ENCODE data around the gene TGFB1. TPM values are rescaled to one million over a fixed set of nuclear protein-coding genes. Genes with fewer than 3 reads are reported as not detected.

The TGFB1 gene
- total and polyA plus RNA-seq, 9 of the 15 experiments (the other 6 are each of a cell fraction or from before 2014, with no cell fraction given) = 0.24 to 159 (median 17.2) TPM

DNA sequence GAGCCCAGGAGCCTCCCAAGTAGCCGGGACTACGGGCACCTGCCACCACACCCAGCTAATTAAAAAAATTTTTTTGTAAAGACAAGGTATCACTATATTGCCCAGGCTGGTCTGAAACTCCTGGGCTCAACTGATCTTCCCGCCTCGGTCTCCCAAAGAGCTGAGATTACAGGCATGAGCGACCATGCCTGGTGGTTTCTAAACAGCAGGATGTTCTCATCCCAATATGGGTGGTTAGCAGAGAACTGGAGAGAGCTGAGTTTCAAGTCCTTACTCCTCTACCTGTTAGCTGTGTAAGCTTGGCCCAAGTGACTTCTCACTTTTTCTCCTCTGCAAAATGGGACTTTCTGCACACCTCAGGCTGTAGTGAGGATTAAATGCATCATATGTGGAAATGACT lies 30.6 kb upstream of the TGFB1 start:
- ATAC-seq (no peak), FAIRE-seq (no peak), DNase-seq (ENCODE audit: extremely low read depth in 1 of 4, low spot score in 3 of 4) (no peak)
- Histone ChIP-seq H3K79me2 (ENCODE audit: control insufficient read depth, insufficient read depth, low read length) (no peaks in the 10 kb centered on the region), H3K9ac (ENCODE audit: insufficient read depth in 1 of 2, low read depth in 2 of 2, low read length in 2 of 2) (no peak overlapping the region), H3K4me2 (ENCODE audit: insufficient read depth, low read length) (no peak overlapping the region), H2AFZ (ENCODE audit: low read depth, low read length) (no peak overlapping the region), H3K36me3 (ENCODE audit: control insufficient read depth, insufficient read depth, low read length) (peaks cover 26% of the 10 kb centered on the region; the same call in 2 of the 3 replicates), H3K4me3 (no peak overlapping the region), H3K4me1 (replicated peaks in 1 of 2; ENCODE audit: control insufficient read depth in 2 of 2, insufficient read depth in 2 of 2, low read length in 2 of 2) (peaks cover 4 to 10% of the 10 kb centered on the region in 2 experiments; a peak in 3 of 5 replicates), H3K27me3 (ENCODE audit: control insufficient read depth in 2 of 2, insufficient read depth in 2 of 2, low read length in 2 of 2) (no peaks in the 10 kb centered on the region), H3K9me1 (ENCODE audit: control insufficient read depth, insufficient read depth, low read length) (peaks cover 3% of the 10 kb centered on the region), H4K20me1 (replicated peaks; ENCODE audit: control insufficient read depth, insufficient read depth, low read length) (no peaks in the 10 kb centered on the region), H3K27ac (ENCODE audit: extremely low read depth, low read depth, low read length) (no peak overlapping the region), H3K9me3 (replicated peaks; ENCODE audit: control insufficient read depth, insufficient read depth, low read depth, low read length) (no peaks in the 10 kb centered on the region)
- 92% methylated on average over 5 of the region's 5 CpGs for WGBS (ENCODE audit: insufficient coverage, low coverage, missing lambda C conversion rate)
- no TSS peak for BruUV-seq (replicated peaks)
- in situ Hi-C loops (cut with MboI) = no loop called here
- CTCF ChIA-PET (ENCODE audit: low intra/inter-chr PET ratio) = no interaction called here
- POLR2A ChIA-PET = interaction anchor here (0.8 to 1.3 kb wide), 3 partner anchors 9 to 25 kb away, joined by 3 to 5 read pairs (median 3); partner anchors contain the start of gene B9D2
- intact Hi-C loops (cut with micrococcal nuclease) = no loop called here
- TF ChIP-seq NCOA6 (IDR thresholded peaks at IDR 0.05) = no peak
- TF ChIP-seq ZFP30 (CRISPR knock-in tag; IDR thresholded peaks at IDR 0.05; ENCODE audit: borderline replicate concordance) = no peak
- no peak for TF ChIP-seq EWSR1 (IDR thresholded peaks at IDR 0.05; ENCODE audit: borderline replicate concordance, low read depth, partially characterized antibody)
- TF ChIP-seq NR3C1 (CRISPR knock-in tag; IDR thresholded peaks at IDR 0.05) = no peak
- no peak for TF ChIP-seq SMAD3 (CRISPR knock-in tag; conservative IDR thresholded peaks at IDR 0.05)
- no peak for TF ChIP-seq HIVEP1 (CRISPR knock-in tag; IDR thresholded peaks at IDR 0.05)
- no peak for TF ChIP-seq KAT7 (CRISPR knock-in tag; IDR thresholded peaks at IDR 0.05; ENCODE audit: borderline replicate concordance)
- no peak for TF ChIP-seq CREB3 (tag; conservative IDR thresholded peaks at IDR 0.05; ENCODE audit: low read depth)
- no peak for TF ChIP-seq FOXA3 (CRISPR knock-in tag; conservative IDR thresholded peaks at IDR 0.05 in 1 of 2, IDR thresholded peaks at IDR 0.05 in 1 of 2)
- TF ChIP-seq, protein P1, sequence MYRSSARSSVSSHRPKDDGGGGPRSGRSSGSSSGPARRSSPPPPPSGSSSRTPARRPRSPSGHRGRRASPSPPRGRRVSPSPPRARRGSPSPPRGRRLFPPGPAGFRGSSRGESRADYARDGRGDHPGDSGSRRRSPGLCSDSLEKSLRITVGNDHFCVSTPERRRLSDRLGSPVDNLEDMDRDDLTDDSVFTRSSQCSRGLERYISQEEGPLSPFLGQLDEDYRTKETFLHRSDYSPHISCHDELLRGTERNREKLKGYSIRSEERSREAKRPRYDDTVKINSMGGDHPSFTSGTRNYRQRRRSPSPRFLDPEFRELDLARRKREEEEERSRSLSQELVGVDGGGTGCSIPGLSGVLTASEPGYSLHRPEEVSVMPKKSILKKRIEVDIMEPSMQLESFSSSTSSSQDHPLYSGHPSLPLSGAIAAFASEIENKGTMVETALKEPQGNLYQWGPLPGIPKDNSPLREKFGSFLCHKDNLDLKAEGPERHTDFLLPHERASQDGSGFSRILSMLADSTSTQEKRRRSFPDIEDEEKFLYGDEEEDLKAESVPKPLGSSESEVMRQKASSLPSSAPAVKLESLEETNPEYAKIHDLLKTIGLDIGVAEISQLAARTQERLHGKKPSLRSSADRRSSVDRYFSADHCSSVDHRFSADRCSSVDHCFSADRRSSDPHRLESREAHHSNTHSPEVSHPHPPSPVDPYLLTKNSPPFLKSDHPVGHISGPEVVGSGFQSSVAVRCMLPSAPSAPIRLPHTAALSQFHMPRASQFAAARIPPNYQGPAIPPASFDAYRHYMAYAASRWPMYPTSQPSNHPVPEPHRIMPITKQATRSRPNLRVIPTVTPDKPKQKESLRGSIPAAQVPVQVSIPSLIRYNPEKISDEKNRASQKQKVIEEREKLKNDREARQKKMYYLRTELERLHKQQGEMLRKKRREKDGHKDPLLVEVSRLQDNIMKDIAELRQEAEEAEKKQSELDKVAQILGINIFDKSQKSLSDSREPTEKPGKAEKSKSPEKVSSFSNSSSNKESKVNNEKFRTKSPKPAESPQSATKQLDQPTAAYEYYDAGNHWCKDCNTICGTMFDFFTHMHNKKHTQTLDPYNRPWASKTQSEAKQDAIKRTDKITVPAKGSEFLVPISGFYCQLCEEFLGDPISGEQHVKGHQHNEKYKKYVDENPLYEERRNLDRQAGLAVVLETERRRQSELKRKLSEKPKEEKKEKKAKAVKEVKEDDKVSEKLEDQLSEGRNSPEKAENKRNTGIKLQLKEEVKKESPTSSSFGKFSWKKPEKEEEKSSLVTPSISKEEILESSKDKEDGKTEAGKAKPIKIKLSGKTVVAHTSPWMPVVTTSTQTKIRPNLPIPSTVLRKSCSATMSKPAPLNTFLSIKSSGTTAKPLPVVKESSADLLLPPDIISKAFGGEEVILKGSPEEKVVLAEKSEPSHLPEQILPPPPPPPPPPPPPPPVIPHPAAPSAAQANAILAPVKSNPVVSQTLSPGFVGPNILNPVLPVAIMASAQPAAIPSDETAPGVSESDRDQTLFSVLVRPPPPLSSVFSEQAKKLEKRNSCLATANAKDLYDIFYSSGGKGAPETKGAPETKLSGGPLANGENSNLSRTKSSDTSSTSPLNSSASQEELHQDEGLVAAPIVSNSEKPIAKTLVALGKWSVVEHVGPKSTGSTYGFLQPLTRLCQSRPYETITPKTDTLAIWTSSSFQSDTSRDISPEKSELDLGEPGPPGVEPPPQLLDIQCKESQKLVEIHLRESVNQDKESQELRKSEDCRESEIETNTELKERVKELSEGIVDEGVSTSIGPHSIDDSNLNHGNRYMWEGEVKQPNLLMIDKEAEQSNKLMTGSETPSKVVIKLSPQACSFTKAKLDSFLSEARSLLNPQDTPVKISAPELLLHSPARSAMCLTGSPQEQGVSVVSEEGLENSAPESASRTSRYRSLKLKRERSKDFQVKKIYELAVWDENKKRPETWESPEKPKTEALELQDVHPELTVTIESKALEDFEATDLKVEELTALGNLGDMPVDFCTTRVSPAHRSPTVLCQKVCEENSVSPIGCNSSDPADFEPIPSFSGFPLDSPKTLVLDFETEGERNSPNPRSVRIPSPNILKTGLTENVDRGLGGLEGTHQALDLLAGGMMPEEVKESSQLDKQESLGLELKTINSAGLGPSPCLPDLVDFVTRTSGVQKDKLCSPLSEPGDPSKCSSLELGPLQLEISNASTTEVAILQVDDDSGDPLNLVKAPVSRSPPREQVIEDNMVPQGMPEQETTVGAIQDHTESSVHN (IDR thresholded peaks at IDR 0.05; ENCODE audit: borderline replicate concordance in 1 of 2, low read depth in 1 of 2) = no peak
- TF ChIP-seq ZNF140 (CRISPR knock-in tag; IDR thresholded peaks at IDR 0.05) = no peak
